Caco-2 (cell line): ENCODE results near the gene UBE2K. TPM values are rescaled to one million over a fixed set of nuclear protein-coding genes. Genes with fewer than 3 reads are reported as not detected.

ENCODE experiments used
- BruUV-seq: library from RNA; stranded (reverse); fragments of 400-500 nt; replicated peaks from 2 replicates; lab custom pipeline; 2021; lab: Mats Ljungman, UMichigan
- CTCF ChIA-PET: fragments of 300-600 bp; sonication (Branson Sonifier 250); formaldehyde crosslinking; loops from one replicate; lab custom pipeline; 2022; ENCODE audit warnings: antibody characterized with exemption; lab: Charles Lee
- POLR2A ChIA-PET: fragments of 300-600 bp; sonication (Branson Sonifier 250); formaldehyde crosslinking; loops from one replicate; lab custom pipeline; 2022; ENCODE audit warnings: antibody characterized with exemption; lab: Charles Lee
- DNase-seq, 2 experiments: peaks; one replicate each; pipeline versions ENCODE4 v3.0.0 to v3.0.0-alpha.2; 2020 to 2022
- H3K27me3 ChIP-seq: replicated peaks from 2 replicates; pipeline ENCODE4 v1.6.0; 2011; ENCODE audit warnings: low read length; ENCODE audit not compliant: control insufficient read depth, insufficient read depth
- H3K36me3 ChIP-seq: 2 replicates; pipeline ENCODE4 v1.5.1; 2011; ENCODE audit warnings: low read length; ENCODE audit not compliant: control insufficient read depth, insufficient read depth
- H3K4me1 ChIP-seq: fragments of 250-450 bp; sonication (Bioruptor Pico); 2 replicates; pipeline ENCODE4 v1.5.1; 2020; ENCODE audit warnings: mild to moderate bottlenecking
- H3K4me3 ChIP-seq: 2 replicates; pipeline ENCODE4 v1.5.1; 2011; ENCODE audit warnings: low read depth, mild to moderate bottlenecking, control low read depth, low read length
- H3K9me3 ChIP-seq: fragments of 250-450 bp; sonication (Bioruptor Pico); 2 replicates; pipeline ENCODE4 v1.5.1; 2020; ENCODE audit warnings: mild to moderate bottlenecking, moderate library complexity
- H3K27ac Mint-ChIP-seq: one replicate; pipeline ENCODE4 v1.8.0; 2022; ENCODE audit warnings: mixed read lengths; ENCODE audit not compliant: unreplicated experiment
- H3K27me3 Mint-ChIP-seq: one replicate; pipeline ENCODE4 v1.8.0; 2022; ENCODE audit warnings: mixed read lengths; ENCODE audit not compliant: insufficient read depth, unreplicated experiment
- H3K36me3 Mint-ChIP-seq: one replicate; pipeline ENCODE4 v1.8.0; 2022; ENCODE audit warnings: mild to moderate bottlenecking, mixed read lengths; ENCODE audit not compliant: insufficient read depth, unreplicated experiment
- H3K4me1 Mint-ChIP-seq: one replicate; pipeline ENCODE4 v1.8.0; 2022; ENCODE audit warnings: low read depth, mixed read lengths; ENCODE audit not compliant: unreplicated experiment
- H3K4me3 Mint-ChIP-seq: one replicate; pipeline ENCODE4 v1.8.0; 2022; ENCODE audit warnings: mild to moderate bottlenecking, moderate library complexity, mixed read lengths; ENCODE audit not compliant: unreplicated experiment
- H3K9me3 Mint-ChIP-seq: one replicate; pipeline ENCODE4 v1.8.0; 2022; ENCODE audit warnings: mixed read lengths; ENCODE audit not compliant: unreplicated experiment
- intact Hi-C: fragments of 100-400 bp; cut with micrococcal nuclease; formaldehyde crosslinking; loops from one replicate; pipeline ENCODE4 v1.10.0; 2022; ENCODE audit not compliant: unreplicated experiment
- total RNA-seq: library from RNA; stranded (reverse); gene quantifications from 2 replicates; pipeline ENCODE4 v1.2.3, GENCODE V29; 2022
- TF ChIP-seq, protein P1 (sequence below), 2 experiments: fragments of 200-600 bp in 1 of 2; IDR thresholded peaks; 1 replicate in 1 of 2; 2 replicates in 1 of 2; pipeline versions ENCODE4 v1.5.1 to v1.8.0; 2011 to 2022; ENCODE audit warnings: antibody characterized with exemption in 1 of 2, control low read depth in 1 of 2, inconsistent platforms in 1 of 2, low read depth in 1 of 2, low read length in 1 of 2, mild to moderate bottlenecking in 1 of 2, moderate library complexity in 1 of 2; ENCODE audit not compliant: insufficient read depth in 1 of 2, severe bottlenecking in 1 of 2, unreplicated experiment in 1 of 2

Gene UBE2K
- total RNA-seq, 1 experiment from 2014 or later, result 141 TPM

- H3K4me1 Mint-ChIP-seq, result no peaks in the 10 kb centered on the region
- intact Hi-C loops, result no loop called here
- no peaks in the 10 kb centered on the region for H3K9me3 ChIP-seq
- H3K36me3 ChIP-seq, result no peaks in the 10 kb centered on the region
- peaks cover 36% of the 10 kb centered on the region for H3K36me3 Mint-ChIP-seq
- POLR2A ChIA-PET, result no interaction called here
- H3K27ac Mint-ChIP-seq, result no peak overlapping the region
- DNase-seq, result peak; percentile 10 to 37
- H3K9me3 Mint-ChIP-seq, result peaks cover 15% of the 10 kb centered on the region
- H3K4me3 Mint-ChIP-seq, result no peak overlapping the region
- TF ChIP-seq, protein P1, sequence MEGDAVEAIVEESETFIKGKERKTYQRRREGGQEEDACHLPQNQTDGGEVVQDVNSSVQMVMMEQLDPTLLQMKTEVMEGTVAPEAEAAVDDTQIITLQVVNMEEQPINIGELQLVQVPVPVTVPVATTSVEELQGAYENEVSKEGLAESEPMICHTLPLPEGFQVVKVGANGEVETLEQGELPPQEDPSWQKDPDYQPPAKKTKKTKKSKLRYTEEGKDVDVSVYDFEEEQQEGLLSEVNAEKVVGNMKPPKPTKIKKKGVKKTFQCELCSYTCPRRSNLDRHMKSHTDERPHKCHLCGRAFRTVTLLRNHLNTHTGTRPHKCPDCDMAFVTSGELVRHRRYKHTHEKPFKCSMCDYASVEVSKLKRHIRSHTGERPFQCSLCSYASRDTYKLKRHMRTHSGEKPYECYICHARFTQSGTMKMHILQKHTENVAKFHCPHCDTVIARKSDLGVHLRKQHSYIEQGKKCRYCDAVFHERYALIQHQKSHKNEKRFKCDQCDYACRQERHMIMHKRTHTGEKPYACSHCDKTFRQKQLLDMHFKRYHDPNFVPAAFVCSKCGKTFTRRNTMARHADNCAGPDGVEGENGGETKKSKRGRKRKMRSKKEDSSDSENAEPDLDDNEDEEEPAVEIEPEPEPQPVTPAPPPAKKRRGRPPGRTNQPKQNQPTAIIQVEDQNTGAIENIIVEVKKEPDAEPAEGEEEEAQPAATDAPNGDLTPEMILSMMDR (IDR thresholded peaks at IDR 0.05; ENCODE audit: insufficient read depth in 1 of 2, low read depth in 1 of 2, low read length in 1 of 2, severe bottlenecking in 1 of 2, unreplicated experiment in 1 of 2), result no peak
- no peaks in the 10 kb centered on the region for H3K27me3 Mint-ChIP-seq
- H3K4me1 ChIP-seq, result no peaks in the 10 kb centered on the region
- H3K27me3 ChIP-seq, result no peaks in the 10 kb centered on the region
- BruUV-seq, result no TSS peak
- CTCF ChIA-PET, result no interaction called here
- no peak overlapping the region for H3K4me3 ChIP-seq
Observed at GRCh38 chr4:39814403-39815185, 116.7 kb downstream of the UBE2K start.

DNA sequence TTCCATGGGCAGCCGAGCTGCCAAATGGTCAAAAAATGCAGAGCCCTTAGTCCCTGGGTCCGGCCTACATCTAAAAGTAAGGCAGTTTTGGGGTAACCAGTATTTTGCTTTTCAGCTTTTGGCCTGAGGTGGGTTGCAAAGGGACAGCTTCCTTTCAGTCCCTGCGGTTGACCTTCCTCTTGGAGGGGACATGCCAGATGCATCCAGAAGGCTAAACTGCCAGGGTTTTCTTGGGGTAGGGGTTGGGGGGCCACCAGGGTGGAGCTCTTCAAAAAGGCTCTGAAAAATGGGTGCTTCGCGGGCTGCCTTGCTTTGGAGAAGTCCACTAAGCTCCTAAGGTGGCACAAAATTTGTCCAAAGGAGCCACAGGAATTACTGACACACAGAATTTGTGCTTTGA is 120.7 kb downstream of the UBE2K start:
- H3K4me3 ChIP-seq, result no peak overlapping the region
- CTCF ChIA-PET, result interaction anchor here (0.7 kb wide), 1 partner anchor 564 kb away, joined by 3 read pairs; no protein-coding TSS in a partner anchor
- no peak for DNase-seq

GRCh38 chr4:39820186-39820585 is 122.2 kb downstream of the UBE2K start:
- Histone ChIP-seq H3K4me3 (no peak overlapping the region), H3K4me1 (no peaks in the 10 kb centered on the region), H3K27me3 (no peaks in the 10 kb centered on the region), H3K36me3 (no peaks in the 10 kb centered on the region), H3K9me3 (no peaks in the 10 kb centered on the region)
- Mint-ChIP-seq H3K36me3 (peaks cover 48% of the 10 kb centered on the region), H3K27ac (no peak overlapping the region), H3K9me3 (no peaks in the 10 kb centered on the region), H3K4me1 (no peaks in the 10 kb centered on the region), H3K4me3 (no peak overlapping the region), H3K27me3 (no peaks in the 10 kb centered on the region)
- no TSS peak for BruUV-seq
- TF ChIP-seq, protein P1 (IDR thresholded peaks at IDR 0.05; ENCODE audit: insufficient read depth in 1 of 2, low read depth in 1 of 2, low read length in 1 of 2, severe bottlenecking in 1 of 2, unreplicated experiment in 1 of 2), result no peak
- intact Hi-C loops, result no loop called here
- CTCF ChIA-PET, result interaction anchor here (0.6 kb wide), 1 partner anchor 166 kb away, joined by 3 read pairs; no protein-coding TSS in a partner anchor
- POLR2A ChIA-PET, result no interaction called here
- no peak for DNase-seq

More for the DNA sequence above, 120.7 kb downstream of the UBE2K start:
- Histone ChIP-seq H3K36me3 (no peaks in the 10 kb centered on the region), H3K9me3 (no peaks in the 10 kb centered on the region), H3K4me1 (no peaks in the 10 kb centered on the region), H3K27me3 (no peaks in the 10 kb centered on the region)
- no peaks in the 10 kb centered on the region for H3K27me3 Mint-ChIP-seq
- POLR2A ChIA-PET, result interaction anchor here (0.7 kb wide), 1 partner anchor 20 kb away, joined by 8 read pairs; no protein-coding TSS in a partner anchor
- TF ChIP-seq, protein P1 (IDR thresholded peaks at IDR 0.05; ENCODE audit: insufficient read depth in 1 of 2, low read depth in 1 of 2, low read length in 1 of 2, severe bottlenecking in 1 of 2, unreplicated experiment in 1 of 2), result no peak
- H3K9me3 Mint-ChIP-seq, result no peaks in the 10 kb centered on the region
- intact Hi-C loops, result no loop called here
- no peaks in the 10 kb centered on the region for H3K4me1 Mint-ChIP-seq
- no peak overlapping the region for H3K4me3 Mint-ChIP-seq
- H3K27ac Mint-ChIP-seq, result no peak overlapping the region
- peaks cover 47% of the 10 kb centered on the region for H3K36me3 Mint-ChIP-seq
- no TSS peak for BruUV-seq
